Astrocyte (in vitro differentiated cells and primary cell): Measurements from ENCODE around the gene RASGRP2.

Experiments
- EZH2 ChIP-seq: IDR thresholded peaks from 2 replicates; pipeline ENCODE4 v1.6.1; 2012; ENCODE audit warnings: mild to moderate bottlenecking, low read length, inconsistent platforms; ENCODE audit not compliant: insufficient read depth
- TF ChIP-seq, protein P1 (sequence below): IDR thresholded peaks from 2 replicates; pipeline ENCODE4 v1.5.1; 2011; ENCODE audit warnings: low read depth, mild to moderate bottlenecking, inconsistent platforms, low read length, moderate library complexity; ENCODE audit not compliant: insufficient read depth

GRCh38 chr11:64695548-64695947 lies 48.4 kb downstream of the RASGRP2 start:
- TF ChIP-seq, protein P1, sequence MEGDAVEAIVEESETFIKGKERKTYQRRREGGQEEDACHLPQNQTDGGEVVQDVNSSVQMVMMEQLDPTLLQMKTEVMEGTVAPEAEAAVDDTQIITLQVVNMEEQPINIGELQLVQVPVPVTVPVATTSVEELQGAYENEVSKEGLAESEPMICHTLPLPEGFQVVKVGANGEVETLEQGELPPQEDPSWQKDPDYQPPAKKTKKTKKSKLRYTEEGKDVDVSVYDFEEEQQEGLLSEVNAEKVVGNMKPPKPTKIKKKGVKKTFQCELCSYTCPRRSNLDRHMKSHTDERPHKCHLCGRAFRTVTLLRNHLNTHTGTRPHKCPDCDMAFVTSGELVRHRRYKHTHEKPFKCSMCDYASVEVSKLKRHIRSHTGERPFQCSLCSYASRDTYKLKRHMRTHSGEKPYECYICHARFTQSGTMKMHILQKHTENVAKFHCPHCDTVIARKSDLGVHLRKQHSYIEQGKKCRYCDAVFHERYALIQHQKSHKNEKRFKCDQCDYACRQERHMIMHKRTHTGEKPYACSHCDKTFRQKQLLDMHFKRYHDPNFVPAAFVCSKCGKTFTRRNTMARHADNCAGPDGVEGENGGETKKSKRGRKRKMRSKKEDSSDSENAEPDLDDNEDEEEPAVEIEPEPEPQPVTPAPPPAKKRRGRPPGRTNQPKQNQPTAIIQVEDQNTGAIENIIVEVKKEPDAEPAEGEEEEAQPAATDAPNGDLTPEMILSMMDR, result no peak
- no peak for TF ChIP-seq EZH2
